ENCODE measurements around the gene TMEM80.
"Not testable (repeated sequence)": the region's sequence is repeated elsewhere in the genome, so short reads cannot be mapped to it uniquely, and the experiment has no call there.

TMEM80 gene

DNA sequence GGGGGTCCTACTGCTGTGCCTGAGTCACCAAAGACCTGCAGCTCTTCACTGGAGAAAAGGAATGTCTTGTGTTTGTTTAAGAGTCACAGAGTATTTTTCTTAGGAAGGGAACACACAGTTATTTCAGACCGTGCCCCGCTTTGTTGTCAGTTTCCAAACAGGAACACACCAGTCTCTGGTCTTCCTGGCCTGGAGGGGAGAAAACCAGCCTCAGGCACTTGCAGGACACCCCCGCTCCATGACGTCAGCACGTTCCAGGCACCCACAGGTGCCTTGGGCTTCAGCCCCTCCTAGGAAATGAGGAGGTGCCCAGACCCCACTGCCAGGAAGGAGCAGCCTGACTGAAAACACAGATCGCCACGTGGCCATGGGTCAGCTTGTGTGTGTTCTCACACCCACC, 6.0 kb upstream of the TMEM80 start:
- no peak for TF ChIP-seq CTCF (IDR thresholded peaks at IDR 0.05; ENCODE audit: borderline replicate concordance, control extremely low read depth, extremely low read depth, insufficient read depth, missing control alignments)
- in situ Hi-C loops (cut with MboI; ENCODE audit: low sequenced_read_pairs, unreplicated experiment): no loop called here
- DNase-seq (ENCODE audit: low spot score): no peak

DNA sequence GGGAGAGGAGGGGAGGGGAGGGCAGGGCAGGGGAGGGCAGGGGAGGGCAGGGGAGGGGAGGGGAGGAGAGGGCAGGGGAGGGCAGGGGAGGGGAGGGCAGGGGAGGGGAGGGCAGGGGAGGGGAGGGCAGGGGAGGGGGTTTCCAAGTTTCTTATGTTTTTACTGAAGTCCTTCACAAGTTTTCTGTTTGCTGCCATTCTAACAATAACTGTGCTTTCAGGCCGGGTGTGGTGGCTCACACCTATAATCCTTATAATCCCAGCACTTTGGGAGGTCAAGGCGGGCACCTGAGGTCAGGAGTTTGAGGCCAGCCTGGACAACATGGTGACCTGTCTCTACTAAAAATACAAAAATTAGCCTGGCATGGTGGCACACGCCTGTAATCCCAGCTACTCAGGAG, 5.4 kb upstream of the TMEM80 start:
- in situ Hi-C loops (cut with MboI; ENCODE audit: low sequenced_read_pairs, unreplicated experiment); DNase-seq (ENCODE audit: low spot score): not testable (repeated sequence)

- no peak for TF ChIP-seq CTCF (IDR thresholded peaks at IDR 0.05; ENCODE audit: borderline replicate concordance, control extremely low read depth, extremely low read depth, insufficient read depth, missing control alignments)
- in situ Hi-C loops (cut with MboI; ENCODE audit: low sequenced_read_pairs, unreplicated experiment): no loop called here
- DNase-seq (ENCODE audit: low spot score): no peak
Observed at GRCh38 chr11:690738-691633, 4.6 kb upstream of the TMEM80 start.

- in situ Hi-C loops (cut with MboI; ENCODE audit: low sequenced_read_pairs, unreplicated experiment): no loop called here
- no peak for DNase-seq (ENCODE audit: low spot score)
- no peak for TF ChIP-seq CTCF (IDR thresholded peaks at IDR 0.05; ENCODE audit: borderline replicate concordance, control extremely low read depth, extremely low read depth, insufficient read depth, missing control alignments)
Observed at GRCh38 chr11:691710-692590, 3.7 kb upstream of the TMEM80 start.

GRCh38 chr11:692824-693414, 2.7 kb upstream of the TMEM80 start:
- no peak for TF ChIP-seq CTCF (IDR thresholded peaks at IDR 0.05; ENCODE audit: borderline replicate concordance, control extremely low read depth, extremely low read depth, insufficient read depth, missing control alignments)
- in situ Hi-C loops (cut with MboI; ENCODE audit: low sequenced_read_pairs, unreplicated experiment): no loop called here
- DNase-seq (ENCODE audit: low spot score): no peak

- DNase-seq (ENCODE audit: low spot score): no peak
- in situ Hi-C loops (cut with MboI; ENCODE audit: low sequenced_read_pairs, unreplicated experiment): no loop called here
- TF ChIP-seq CTCF (IDR thresholded peaks at IDR 0.05; ENCODE audit: borderline replicate concordance, control extremely low read depth, extremely low read depth, insufficient read depth, missing control alignments): no peak
Observed at GRCh38 chr11:693415-693831, 2.2 kb upstream of the TMEM80 start.

All from GM13976 (cell line).